ENCODE measurements around the gene MAP2K5.

Gene MAP2K5

GRCh38 chr15:67564021-67564967, 21.8 kb downstream of the MAP2K5 start:
- Mint-ChIP-seq H3K27me3 (ENCODE audit: low read depth) (no peaks in the 10 kb centered on the region), H3K4me3 (no peak overlapping the region), H3K9me3 (peaks cover 4% of the 10 kb centered on the region), H3K27ac (no peak overlapping the region), H3K4me1 (peaks cover 18% of the 10 kb centered on the region), H3K36me3 (ENCODE audit: low read depth) (peaks cover 38% of the 10 kb centered on the region)
- TF ChIP-seq, protein P1, sequence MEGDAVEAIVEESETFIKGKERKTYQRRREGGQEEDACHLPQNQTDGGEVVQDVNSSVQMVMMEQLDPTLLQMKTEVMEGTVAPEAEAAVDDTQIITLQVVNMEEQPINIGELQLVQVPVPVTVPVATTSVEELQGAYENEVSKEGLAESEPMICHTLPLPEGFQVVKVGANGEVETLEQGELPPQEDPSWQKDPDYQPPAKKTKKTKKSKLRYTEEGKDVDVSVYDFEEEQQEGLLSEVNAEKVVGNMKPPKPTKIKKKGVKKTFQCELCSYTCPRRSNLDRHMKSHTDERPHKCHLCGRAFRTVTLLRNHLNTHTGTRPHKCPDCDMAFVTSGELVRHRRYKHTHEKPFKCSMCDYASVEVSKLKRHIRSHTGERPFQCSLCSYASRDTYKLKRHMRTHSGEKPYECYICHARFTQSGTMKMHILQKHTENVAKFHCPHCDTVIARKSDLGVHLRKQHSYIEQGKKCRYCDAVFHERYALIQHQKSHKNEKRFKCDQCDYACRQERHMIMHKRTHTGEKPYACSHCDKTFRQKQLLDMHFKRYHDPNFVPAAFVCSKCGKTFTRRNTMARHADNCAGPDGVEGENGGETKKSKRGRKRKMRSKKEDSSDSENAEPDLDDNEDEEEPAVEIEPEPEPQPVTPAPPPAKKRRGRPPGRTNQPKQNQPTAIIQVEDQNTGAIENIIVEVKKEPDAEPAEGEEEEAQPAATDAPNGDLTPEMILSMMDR (IDR thresholded peaks at IDR 0.05; ENCODE audit: unreplicated experiment in 3 of 3) = no peak

GRCh38 chr15:67564968-67565345, 22.5 kb downstream of the MAP2K5 start:
- H3K27me3 Mint-ChIP-seq (ENCODE audit: low read depth) = no peaks in the 10 kb centered on the region
- H3K27ac Mint-ChIP-seq = no peak overlapping the region
- TF ChIP-seq, protein P1 (IDR thresholded peaks at IDR 0.05; ENCODE audit: unreplicated experiment in 3 of 3) = no peak
- no peak overlapping the region for H3K4me3 Mint-ChIP-seq
- peaks cover 16% of the 10 kb centered on the region for H3K4me1 Mint-ChIP-seq
- no peaks in the 10 kb centered on the region for H3K9me3 Mint-ChIP-seq
- H3K36me3 Mint-ChIP-seq (ENCODE audit: low read depth) = peaks cover 32% of the 10 kb centered on the region

- no peaks in the 10 kb centered on the region for H3K9me3 Mint-ChIP-seq
- no peak overlapping the region for H3K4me3 Mint-ChIP-seq
- H3K36me3 Mint-ChIP-seq (ENCODE audit: low read depth) = peaks cover 23% of the 10 kb centered on the region
- TF ChIP-seq, protein P1 (IDR thresholded peaks at IDR 0.05; ENCODE audit: unreplicated experiment in 3 of 3) = no peak
- no peaks in the 10 kb centered on the region for H3K27me3 Mint-ChIP-seq (ENCODE audit: low read depth)
- H3K27ac Mint-ChIP-seq = peak overlapping the region in 1 of 3 experiments; percentile 32
- H3K4me1 Mint-ChIP-seq = peaks cover 7% of the 10 kb centered on the region
Measured at GRCh38 chr15:67569668-67570067, 27.2 kb downstream of the MAP2K5 start.

DNA sequence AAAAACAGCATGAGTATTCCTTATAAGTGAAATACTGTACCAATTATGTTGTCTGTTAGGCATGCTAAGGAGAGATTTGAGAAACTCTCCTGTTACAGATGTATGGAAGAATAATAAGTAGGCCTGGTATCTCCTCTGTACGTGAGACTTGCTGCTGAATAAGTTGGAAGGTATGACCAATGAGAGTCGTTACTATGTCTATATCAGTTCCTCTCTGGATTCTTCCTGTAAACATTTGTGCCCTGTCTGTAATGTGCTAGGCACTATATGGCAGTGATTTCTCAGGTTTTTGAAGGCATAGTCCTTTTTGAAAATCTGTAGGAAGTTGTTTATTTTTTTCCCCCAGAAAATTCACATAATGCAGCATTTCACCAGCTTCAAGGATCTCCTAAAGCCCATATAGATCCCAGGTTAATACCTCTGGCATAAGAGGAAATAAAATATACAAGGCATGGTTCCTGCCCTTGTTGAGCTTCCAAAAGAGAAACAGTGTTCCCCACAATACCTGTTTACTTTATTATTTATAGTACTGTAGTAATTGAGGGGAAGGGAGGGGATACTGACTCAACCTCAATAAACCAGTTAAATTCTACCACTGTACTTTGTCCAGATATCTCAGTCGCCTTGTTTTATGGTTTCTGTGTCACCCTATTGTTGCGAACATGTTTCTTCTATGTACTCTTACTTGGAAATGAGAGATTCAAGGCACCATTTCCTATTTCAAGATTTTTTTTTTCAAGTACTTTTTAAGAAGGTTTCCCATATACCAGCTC, 28.6 kb downstream of the MAP2K5 start:
- peaks cover 14% of the 10 kb centered on the region for H3K4me1 Mint-ChIP-seq
- TF ChIP-seq, protein P1 (IDR thresholded peaks at IDR 0.05; ENCODE audit: unreplicated experiment in 3 of 3) = no peak
- no peak overlapping the region for H3K27ac Mint-ChIP-seq
- H3K9me3 Mint-ChIP-seq = no peaks in the 10 kb centered on the region
- H3K4me3 Mint-ChIP-seq = no peak overlapping the region
- H3K27me3 Mint-ChIP-seq (ENCODE audit: low read depth) = no peaks in the 10 kb centered on the region
- H3K36me3 Mint-ChIP-seq (ENCODE audit: low read depth) = peaks cover 23% of the 10 kb centered on the region

DNA sequence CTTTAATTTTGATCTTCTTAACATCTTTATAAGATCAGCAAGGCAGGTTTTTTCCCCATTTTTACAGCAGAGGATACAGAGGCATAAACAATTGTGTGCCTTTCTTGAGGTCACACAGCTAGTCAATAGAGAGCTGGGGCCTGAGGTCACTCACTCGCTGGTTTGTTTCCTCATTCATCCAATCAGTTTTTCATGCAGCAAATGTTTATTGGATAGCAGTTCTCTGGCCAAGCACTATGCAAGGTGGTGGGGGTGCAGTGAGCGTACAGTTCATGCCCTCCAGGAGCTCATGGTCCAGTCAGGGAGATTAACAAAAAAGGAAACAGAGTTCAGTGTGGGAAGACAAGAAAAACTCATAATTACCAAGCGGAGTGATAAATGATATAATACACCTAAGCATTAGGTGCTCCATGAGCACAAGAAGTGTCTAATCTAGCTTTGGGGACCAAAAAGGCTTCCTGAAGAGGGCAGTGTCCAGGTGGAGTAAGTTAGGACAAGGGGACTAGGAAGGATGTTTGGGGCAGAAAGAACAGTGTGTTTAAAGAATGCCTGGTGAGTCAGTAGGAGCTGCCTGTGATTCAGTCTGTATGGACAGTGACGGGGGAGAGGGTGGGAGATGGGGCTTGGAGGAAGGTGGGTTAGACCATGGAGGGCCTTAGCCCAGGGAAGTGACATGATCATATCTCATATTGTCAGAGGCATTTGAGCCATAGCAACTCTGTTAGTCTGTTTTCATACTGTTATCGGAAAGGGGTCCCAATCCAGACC, 29.3 kb downstream of the MAP2K5 start:
- Mint-ChIP-seq H3K4me3 (no peak overlapping the region), H3K27me3 (ENCODE audit: low read depth) (no peaks in the 10 kb centered on the region), H3K4me1 (peaks cover 14% of the 10 kb centered on the region), H3K9me3 (no peaks in the 10 kb centered on the region), H3K36me3 (ENCODE audit: low read depth) (peaks cover 23% of the 10 kb centered on the region), H3K27ac (no peak overlapping the region)
- TF ChIP-seq, protein P1 (IDR thresholded peaks at IDR 0.05; ENCODE audit: unreplicated experiment in 3 of 3) = no peak
